GM12801 (cell line): Measurements from ENCODE around the gene NKX1-2.

Experiments used
- TF ChIP-seq, protein P1 (sequence below): IDR thresholded peaks from one replicate; pipeline ENCODE4 v1.5.1; 2011; ENCODE audit warnings: control low read depth; ENCODE audit not compliant: insufficient read length; ENCODE audit errors: extremely low read depth

NKX1-2 gene

DNA sequence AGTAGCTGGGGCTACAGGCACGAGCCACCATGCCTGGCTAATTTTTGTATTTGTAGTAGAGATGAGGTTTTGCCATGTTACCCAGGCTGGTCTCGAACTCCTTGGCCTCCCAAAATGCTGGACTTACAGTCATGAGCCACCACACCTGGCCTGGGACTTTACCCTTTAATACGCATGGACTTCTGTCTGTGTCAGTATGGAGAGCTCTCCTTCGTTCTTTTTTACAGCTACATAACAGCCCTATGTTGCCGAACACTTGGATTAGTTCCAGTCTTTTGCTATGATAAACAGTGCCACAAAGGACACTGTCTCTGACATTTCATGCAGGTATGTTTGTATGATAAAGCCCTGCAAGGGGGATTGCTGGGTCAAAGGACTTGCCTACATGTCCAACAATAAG is 20.3 kb downstream of the NKX1-2 start:
- TF ChIP-seq, protein P1, sequence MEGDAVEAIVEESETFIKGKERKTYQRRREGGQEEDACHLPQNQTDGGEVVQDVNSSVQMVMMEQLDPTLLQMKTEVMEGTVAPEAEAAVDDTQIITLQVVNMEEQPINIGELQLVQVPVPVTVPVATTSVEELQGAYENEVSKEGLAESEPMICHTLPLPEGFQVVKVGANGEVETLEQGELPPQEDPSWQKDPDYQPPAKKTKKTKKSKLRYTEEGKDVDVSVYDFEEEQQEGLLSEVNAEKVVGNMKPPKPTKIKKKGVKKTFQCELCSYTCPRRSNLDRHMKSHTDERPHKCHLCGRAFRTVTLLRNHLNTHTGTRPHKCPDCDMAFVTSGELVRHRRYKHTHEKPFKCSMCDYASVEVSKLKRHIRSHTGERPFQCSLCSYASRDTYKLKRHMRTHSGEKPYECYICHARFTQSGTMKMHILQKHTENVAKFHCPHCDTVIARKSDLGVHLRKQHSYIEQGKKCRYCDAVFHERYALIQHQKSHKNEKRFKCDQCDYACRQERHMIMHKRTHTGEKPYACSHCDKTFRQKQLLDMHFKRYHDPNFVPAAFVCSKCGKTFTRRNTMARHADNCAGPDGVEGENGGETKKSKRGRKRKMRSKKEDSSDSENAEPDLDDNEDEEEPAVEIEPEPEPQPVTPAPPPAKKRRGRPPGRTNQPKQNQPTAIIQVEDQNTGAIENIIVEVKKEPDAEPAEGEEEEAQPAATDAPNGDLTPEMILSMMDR = no peak

- TF ChIP-seq, protein P1 = no peak
These were observed 21.5 kb downstream of the NKX1-2 start for GRCh38 chr10:124428207-124428777.

DNA sequence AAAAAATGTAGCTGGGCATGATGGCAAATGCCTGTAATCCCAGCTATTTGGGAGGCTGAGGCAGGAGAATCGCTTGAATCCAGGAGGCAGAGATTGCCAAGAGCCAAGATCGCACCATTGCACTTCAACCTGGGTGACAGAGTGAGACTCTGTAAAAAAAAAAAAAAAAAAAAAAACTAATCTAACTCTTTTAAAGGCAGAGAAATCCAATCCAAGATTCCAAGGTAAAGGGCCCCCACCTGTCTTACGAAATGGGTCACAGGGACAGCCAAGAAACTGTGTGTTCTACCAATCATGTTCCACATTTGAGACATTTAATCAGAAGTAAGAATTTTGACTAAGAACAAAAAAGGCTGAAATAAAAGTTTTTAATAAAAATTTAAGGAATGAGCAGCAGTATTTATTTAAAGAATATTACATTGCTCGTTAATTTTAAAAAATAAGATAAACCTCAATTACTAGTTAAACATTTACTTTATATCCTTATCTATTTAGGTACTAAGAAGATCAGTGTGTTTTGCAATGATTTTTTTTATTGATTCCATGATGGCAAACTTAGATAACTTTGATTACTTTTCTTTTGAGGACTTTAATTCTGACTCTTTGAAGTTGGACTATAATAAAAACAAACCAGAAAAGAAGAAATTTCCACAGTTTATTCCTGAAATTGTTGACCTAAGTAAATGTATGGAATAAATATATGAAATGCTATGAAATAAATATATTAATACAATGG is 24.4 kb downstream of the NKX1-2 start:
- TF ChIP-seq, protein P1 = no peak

DNA sequence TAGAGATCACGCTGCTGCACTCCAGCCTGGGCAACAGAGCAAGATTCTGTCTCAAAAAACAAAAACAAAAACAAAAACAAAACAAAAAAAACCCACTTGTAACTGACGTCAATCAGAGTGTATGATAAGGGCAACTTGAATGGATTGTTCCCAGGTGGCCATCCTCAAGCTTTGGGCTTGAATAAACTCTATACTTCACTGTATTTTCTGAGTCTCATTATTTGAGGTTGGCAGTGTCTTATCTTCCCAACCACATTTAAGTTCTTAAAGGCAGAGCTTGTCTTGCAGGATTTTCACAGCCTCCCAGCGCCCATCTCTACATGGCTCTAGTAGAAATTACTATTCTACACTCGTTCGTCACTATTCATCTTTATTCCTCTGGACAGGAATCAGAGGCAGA is 26.0 kb downstream of the NKX1-2 start:
- TF ChIP-seq, protein P1 = no peak

GRCh38 chr10:124422742-124423141 is 27.1 kb downstream of the NKX1-2 start:
- TF ChIP-seq, protein P1 = no peak

GRCh38 chr10:124420254-124420653 is 29.6 kb downstream of the NKX1-2 start:
- TF ChIP-seq, protein P1 = no peak

DNA sequence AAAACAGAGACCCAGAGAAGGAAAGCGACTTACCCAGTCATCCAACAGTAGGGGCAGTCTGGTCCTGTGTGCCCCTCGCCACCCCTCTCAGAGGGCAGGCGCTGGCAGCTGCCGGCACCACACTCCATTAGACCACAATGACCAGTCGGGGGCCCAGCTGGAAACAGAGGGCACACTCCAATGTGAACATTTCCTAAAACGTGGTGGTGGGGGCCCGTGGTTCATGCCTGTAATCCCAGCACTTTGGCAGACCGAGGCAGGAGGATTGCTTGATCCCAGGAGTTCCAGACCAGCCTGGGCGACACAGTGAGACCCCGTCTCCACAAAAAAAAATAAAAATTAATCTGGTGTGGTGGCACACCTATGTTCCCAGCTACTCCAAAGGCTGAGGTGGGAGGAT is 30.2 kb downstream of the NKX1-2 start:
- TF ChIP-seq, protein P1 = no peak
